GM19035 (cell line): Measurements from ENCODE around the gene CC2D2B.
"Not testable (repeated sequence)": the region's sequence is repeated elsewhere in the genome, so short reads cannot be mapped to it uniquely, and the experiment has no call there.

Source experiments
- ATAC-seq: cut with Tn5 transposase; IDR thresholded peaks from one replicate; pipeline ENCODE4 v1.9.1; 2021; ENCODE audit not compliant: unreplicated experiment

CC2D2B gene

DNA sequence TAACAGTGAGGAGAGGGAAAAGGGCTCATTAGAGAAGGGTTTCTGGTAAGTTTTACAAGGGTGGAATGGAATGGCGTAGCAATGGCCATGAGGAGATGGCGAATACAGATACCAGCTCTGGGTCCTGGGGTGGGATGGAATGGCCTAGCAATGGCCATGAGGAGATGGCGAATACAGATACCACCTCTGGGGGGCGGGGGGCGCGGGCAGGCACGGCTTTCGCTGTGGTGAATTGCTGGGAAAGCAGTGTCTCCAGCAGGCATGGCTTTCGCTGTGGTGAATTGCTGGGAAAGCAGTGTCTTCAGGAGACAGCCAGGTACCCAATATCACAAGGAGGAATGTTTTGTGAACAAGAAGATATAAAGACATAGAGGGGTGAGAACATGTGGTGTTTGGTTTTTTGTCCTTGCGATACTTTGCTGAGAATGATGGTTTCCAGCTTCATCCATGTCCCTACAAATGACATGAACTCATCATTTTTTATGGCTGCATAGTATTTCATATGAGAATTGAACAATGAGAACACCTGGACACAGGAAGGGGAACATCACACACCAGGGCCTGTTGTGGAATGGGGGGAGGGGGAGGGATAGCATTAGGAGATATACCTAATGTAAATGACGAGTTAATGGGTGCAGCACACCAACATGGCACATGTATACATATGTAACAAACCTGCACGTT, 1.7 kb upstream of the CC2D2B start:
- not testable (repeated sequence) for ATAC-seq

DNA sequence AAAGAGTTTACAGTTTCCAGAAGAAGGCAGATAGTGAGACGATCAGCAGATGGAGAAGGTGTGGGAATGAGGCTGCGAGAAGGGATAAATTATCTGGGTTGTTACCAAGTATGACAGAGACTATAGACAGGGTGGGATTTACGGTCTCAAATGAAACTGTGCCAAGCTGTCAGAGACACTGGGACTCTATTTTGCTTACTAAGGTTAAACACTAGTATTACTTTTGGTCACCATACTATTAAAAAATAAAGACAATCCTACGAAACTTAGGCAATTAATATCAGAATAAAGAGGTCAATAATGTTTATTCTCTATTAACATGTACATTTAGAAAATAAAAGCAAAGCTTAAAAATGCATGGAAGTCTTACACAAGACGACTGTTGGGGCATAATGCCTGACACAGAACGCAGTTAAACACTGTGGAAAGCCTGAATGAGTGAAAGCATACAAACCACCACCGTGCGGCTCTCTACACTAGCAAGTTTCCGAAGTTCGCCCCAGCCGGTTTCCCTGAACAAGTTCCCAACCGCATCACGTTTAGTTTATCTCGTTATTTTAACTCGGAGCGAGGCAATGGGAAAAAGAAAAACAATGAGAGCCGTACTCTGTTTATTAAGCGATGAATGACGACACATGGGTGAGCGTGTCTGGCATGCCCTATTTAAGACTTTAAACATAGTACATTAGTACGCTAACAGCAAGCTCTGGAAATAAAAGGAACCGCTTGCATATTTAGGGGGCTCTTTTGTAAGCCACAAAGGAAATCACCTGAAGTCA, 909 bp upstream of the CC2D2B start:
- ATAC-seq: peak; percentile 33

DNA sequence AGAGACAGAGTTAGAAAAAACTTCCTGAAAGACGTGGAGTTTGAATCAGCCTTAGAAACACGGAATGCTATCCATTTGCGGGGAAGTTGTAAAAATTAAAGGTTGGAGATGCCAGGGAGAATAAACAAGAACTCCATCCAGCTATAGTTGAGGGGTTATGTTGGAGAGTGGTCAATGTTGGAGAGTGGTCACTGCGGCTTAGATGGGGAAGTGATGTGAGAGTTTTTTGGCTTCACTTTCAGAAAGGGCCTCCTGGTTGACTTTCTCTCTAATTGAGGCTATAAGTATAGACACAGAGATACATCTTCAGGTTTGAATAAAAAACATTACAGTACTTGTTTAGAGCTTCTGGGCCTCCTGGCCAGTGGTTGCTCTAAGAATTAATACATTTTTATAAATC, 675 bp downstream of the CC2D2B start:
- ATAC-seq: no peak

DNA sequence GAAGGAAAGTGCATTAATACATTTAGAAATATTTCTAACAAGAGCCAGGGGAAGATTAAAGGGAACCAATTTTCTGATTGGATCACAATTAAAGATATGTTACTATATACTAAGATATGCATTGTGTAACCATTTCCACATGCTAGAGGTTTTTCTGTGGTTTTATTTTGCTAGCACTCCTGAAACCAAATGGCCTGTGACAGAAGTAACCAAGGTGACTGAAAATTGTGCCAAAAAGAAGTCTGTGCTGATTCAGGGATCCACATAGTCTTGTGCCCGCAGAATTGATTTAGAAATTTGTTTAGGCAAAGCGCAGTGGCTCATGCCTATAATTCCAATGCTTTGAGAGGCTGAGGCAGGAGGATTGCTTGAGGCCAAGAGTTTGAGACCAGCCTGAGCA, 1.8 kb downstream of the CC2D2B start:
- ATAC-seq: no peak

DNA sequence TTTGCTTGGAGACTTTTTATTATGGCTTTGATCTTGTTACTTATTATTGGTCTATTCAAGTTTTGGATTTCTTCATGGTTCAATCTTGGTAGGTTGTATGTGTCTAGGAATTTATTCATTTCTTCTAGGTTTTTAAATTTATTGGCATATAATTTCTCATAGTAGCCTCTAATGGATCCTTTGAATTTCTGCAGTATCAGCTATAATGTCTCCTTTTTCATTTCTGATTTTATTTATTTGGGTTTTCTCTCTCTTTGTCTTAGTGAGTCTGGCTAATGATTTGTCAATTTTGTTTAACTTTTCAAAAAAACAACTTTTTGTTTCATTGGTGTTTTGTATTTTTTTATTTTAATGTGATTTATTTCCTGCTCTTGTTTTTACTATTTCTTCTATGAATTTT, 8.3 kb downstream of the CC2D2B start:
- not testable (repeated sequence) for ATAC-seq

DNA sequence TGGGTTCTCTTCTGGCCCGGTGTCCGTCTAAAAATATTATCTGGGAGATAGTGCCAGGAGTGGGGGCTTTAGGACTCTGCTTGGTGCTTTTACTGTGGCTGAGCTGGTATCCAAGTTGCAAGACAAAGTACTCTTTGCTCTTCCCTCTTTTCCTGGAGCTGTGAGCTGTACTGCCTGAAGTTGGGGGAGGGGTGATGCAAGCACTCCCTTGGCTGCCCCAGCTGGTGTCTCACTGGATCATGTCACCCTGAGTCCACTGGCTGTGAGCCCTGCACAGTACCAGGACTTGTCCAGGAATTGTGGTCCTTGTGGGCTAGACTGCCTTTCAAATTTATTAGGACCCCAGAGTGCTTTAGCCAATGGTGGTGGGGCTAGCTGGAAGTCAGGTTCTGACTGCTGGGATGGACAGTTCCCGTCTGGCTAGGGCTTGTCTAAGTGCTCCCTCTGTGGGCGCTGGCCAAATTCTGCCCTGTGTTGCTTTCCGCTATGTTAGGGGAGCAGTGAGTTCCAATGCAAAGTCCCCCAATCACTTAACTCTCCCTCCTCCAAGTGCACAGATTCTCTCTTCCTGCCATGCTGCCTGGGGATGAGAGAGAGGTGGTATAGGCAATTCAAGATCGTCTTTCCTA, 13.1 kb downstream of the CC2D2B start:
- ATAC-seq: no peak

DNA sequence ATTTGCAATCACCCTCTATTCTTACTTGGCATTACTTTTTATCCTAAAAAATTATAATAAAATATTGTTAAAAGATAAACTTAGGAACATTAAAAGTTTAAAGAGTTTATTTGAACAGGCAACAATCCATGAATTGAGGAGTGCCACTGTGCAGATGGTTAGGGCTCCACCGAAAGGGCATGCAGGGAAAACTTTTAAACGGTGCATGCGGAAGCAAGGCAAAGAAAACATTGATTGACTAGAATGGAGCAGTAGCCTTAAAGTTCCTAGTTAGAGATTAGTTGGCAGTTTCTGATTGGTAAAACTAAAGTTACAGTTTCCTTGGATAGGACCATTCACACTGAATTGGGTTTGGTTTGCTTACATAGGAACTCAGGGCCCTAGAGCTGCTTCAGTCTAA, 17.3 kb downstream of the CC2D2B start:
- no peak for ATAC-seq

DNA sequence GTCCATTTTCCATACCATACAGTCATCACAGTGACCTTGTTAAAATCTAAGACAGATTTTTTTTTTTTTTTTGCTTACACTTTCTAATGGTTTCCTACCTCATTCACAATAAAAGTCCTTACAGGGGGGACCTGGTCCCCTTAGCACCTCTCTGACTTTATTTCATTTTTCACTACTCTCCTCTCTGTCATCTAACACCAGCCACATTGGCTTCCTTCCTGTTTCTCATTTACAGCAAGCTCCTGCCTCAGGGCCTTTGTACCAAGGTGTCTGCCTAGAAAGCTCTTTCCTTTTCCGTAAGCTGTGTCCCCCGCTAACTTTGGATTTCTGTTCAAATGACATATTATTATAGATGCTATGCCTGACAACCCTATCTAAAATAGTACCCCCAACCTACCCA, 27.7 kb downstream of the CC2D2B start:
- ATAC-seq: no peak

DNA sequence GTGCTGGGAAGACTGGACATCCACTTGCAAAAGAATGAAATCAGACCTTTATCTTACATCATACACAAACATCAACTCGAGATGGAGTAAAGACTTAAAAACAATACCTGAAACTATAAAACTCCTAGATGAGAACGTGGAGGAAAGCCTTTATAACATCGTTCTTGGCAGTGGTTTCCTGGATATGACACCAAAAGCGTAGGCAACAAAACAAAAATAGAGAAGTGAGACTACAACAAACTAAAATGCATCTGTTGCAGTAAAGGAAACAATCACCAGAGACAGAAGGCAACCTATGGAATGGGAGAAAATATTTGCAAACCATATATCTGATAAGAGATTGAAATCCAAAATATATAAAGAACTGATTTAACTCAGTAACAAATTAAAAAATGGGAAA, 33.3 kb downstream of the CC2D2B start:
- no peak for ATAC-seq

DNA sequence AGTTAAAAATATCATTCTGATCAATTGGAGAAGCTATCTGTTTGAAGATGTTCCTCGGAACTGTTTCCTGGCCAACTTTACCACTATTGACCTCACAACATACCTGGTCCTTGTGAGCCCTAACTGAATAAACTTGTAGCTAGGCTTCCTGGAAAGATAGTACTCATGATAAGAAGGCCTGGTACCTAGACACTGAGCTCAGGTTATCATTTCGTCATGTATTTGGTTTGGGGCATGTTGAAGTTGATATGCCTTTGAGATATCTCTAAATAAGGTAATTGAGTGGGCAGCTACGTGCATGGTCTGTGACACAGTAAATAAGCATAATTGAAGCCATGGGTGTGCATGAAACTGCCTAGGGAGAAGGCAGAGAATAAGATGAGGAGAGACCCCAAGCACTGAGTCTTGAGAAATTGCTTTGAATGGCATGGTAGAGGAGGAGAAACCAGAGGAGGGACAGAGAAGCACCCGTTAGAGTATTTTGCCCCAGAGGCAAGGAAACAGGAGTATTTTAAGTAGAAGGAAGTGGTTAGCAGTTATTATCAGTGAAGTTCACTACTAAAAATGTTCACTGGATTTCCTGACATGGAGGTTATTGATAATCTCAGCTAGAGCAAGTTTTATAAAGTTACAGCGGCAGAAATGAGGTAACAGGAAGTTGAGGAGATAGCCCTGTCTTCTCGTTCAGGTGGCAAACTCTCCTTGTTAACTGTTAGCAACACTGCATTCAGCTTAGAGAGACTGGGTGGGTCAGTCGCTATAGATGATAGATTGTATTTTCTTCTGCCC, 55.6 kb downstream of the CC2D2B start:
- ATAC-seq: peak; percentile 55

DNA sequence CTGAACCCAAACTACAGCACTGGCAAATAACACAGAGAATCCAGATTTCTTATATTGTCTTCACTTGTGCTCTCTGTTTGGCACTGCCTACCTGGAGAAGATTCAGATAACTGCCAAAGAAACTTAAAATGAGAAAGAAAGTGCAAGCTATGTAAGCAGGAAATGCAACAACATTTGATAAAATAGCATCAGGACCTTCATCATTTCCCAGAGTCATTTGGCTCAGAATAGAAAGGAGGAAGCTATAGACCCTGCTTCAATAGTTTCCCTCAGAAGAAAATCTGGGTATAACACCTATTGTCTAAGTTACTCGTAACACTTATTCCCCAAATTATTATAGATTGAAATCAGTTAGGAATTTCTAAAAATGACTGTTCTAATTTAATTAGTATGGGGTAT, 56.2 kb downstream of the CC2D2B start:
- ATAC-seq: peak; percentile 13

DNA sequence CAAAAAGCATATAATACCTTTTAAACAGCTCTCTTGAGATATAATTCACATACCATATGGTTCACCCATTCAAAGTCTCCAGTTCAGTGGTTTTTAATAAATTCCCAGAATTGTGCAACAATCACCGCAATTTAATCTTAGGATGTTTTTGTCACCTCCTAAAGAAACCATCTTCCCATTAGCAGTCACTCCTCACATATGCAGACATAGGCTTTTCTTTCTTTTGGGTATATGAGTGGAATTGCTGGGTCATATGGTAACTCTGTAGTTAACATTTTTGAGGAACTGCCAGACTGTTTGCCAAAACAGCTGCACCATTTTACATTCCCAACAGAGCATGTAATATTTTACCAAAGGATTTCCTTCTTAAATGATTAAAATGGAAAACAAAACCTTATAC, 57.0 kb downstream of the CC2D2B start:
- no peak for ATAC-seq

DNA sequence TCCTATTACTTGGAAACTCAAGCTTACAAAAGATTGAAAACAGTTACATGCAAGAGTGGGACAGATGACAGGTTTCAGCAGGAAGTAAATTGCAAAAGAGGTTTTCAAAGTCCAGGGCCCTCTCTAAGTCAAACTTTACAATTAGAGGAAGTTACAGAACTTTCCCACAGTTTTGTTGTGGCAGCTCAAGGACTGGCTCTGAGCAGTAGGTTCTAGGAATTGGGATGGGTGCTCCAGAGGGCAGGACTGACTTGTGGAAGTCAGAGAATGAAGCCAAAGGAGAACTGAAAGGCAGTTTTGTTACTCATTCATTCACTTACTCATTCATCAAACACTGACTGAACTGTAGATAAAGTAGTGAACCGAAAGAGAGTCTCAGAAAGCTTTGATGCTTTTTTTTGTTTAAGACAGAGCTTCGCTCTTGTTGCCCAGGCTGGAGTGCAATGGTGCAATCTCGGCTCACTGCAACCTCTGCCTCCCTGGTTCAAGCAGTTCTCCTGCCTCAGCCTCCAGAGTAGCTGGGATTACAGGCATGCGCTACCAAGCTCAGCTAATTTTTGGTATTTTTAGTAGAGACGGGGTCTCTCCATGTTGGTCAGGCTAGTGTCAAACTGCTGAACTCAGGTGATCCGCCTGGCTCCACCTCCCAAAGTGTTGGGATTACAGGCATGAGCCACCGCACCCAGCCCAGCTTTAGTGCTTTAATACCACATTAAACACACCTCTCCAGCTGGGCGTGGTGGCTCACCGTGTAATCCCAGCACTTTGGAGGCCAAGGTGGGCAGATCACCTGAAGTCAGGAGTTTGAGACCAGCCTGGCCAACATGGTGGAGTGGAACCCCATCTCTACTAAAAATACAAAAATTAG, 68.8 kb downstream of the CC2D2B start:
- ATAC-seq: no peak

DNA sequence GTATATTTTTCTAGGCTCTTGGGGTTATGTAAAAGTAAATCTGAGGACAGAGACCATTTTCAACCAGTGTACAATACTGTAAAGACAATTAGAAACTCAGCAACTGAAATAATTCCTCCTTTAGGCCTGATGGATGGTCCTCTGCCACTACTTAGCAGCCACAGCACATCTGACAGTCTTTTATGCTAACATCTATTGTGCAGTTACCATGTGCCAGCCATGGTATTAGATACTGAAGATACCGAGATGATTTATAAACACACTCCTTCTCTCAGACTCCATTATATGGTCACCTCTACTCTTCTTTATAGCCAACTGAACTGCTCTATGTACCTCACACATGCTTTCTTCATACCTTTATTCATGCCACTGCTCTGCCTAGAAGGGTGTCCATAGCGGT, 74.4 kb downstream of the CC2D2B start:
- no peak for ATAC-seq

DNA sequence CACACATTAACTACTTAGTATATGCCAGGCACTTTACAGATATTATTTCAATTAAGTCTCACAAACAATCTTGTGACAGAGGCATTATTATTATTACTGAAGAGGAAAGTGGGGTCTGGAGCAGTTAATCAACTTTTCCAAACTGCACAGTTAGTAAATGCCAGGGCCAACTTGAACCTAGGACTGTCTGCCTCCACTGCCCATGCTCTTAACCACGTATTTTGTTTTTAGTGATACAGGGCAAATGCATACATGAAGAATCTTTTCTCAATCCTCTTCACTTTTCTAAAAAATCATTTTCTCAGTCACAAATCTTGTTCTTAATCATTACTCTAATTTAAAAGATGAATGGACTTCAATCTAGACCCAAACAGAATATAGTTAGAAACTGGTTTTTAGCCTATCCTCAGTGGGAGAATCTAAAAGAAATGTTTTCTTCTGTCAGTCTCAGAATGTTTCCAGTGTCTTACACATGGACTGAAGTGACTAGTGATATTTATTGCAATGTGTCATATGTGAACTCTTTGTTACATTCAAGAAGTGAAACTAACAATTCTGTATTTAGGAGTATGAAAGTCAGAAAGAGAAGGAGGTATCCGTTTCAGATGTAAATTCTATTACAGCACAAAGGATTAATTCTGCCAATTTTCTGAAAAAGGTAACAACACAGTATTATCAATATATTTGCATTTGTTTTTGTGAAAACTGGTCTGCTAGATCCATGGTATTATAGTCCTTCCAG, 80.1 kb downstream of the CC2D2B start:
- ATAC-seq: peak; percentile 98

DNA sequence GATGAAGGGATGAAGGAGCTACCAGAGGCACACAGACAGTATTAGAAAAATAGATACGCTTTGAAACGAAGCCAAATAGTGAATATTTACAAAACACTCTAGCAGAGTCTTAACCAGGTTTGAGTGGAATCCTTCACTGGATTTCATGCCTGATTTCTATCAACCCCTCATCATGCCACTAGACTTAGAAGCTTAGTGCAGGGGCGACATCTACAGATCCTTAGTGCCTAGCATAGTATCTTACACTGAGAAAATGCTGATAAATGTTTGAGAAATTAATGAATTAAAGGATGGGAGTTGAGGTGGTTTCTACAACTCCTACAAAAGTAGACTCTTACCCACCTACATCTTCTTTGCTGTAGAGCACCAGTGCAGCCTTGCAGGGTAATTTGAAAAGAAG, 80.9 kb downstream of the CC2D2B start:
- ATAC-seq: peak; percentile 28

DNA sequence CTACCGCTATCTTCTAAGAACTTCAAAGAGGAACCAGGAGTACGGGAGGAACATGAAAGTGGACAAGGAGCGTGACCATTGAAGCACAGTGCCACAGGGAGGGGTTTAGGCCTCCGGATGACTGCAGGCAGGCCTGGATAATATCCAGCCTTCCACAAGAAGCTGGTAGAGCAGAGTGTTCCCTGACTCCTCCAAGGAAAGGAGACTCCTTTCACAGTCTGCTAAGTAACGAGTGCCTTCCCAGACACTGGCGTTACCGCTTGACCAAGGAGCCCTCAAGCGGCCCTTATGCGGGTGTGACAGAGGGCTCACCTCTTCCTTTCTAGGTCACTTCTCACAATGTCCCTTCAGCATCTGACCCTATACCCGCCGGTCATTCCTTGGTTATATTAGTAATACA, 86.6 kb downstream of the CC2D2B start:
- ATAC-seq: not testable (repeated sequence)

DNA sequence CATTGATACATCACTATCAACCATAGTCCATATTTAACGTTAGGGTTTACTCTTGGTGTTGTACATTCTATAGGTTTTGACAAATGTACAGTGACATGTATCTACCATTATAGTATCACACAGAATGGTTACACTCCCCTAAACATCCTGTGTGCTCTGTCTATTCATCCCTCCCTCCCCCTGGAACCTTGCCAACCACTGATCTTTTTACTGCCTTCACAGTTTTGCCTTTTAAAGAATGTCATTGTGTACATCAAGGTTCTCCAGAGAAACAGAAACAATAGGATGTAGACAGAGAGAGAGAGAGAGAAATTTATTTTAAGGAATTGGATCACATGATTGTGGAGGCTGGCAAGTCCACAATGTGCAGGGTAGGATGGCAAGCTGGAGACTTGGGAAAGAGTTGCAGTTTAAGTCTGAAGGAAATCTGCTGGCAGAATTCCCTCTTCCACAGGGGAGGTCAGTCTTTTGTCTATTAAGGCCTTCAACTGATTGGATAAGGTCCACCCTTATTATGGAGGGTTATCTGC, 90.5 kb downstream of the CC2D2B start:
- no peak for ATAC-seq

DNA sequence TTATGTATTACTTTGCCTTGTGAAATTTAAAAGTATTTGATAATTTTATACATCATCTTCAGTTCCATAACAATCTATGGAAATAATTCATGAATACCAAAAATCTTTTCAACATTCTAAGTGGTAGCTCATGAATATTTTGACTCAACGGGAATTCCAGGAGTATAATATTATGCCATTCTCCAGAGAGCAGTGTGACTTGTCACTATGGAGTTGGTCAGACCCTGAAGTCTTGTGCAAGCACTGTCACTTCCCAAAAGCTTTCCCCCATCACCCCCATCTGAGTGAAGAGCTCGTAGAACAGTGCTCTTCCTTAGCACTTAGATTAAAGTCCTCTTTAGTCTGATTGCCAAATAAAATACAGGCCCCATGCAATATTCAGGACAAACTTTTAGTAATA, 106.2 kb downstream of the CC2D2B start:
- no peak for ATAC-seq
